NCI-H1694 treated with DMSO at 0.1 percent for 48 hours (cell line): ENCODE data around the gene MAGEB3.
"Not testable (repeated sequence)": the region's sequence is repeated elsewhere in the genome, so short reads cannot be mapped to it uniquely, and the experiment has no call there.

Source experiments
- DNase-seq: peaks from one replicate; lab custom pipeline; 2025; lab: John Stamatoyannopoulos, UW

The MAGEB3 gene

GRCh38 chrX:30230395-30230794 lies at the start of gene MAGEB3:
Gene MAGEB3 (plus strand): TSS chrX:30230657. CDS start chrX:30235925, 5,268 bp downstream.
- no peak for DNase-seq

- no peak for DNase-seq
These were observed 49.1 kb upstream of the MAGEB3 start for GRCh38 chrX:30181353-30181752.

- DNase-seq, result no peak
These were observed 46.9 kb upstream of the MAGEB3 start for GRCh38 chrX:30183554-30183953.

GRCh38 chrX:30190426-30190825 lies 40.0 kb upstream of the MAGEB3 start:
- DNase-seq, result no peak

GRCh38 chrX:30193910-30194309 lies 36.5 kb upstream of the MAGEB3 start:
- DNase-seq, result not testable (repeated sequence)

- no peak for DNase-seq
These were observed 34.1 kb upstream of the MAGEB3 start for GRCh38 chrX:30196322-30196721.

- DNase-seq, result no peak
These were observed 18.3 kb upstream of the MAGEB3 start for GRCh38 chrX:30212172-30212571.

- no peak for DNase-seq
These were observed 15.1 kb upstream of the MAGEB3 start, which contains the start of gene MAGEB2 for GRCh38 chrX:30215357-30215843. Gene MAGEB2 (plus strand): TSS chrX:30215563. CDS start chrX:30218581, 3,018 bp downstream.

- DNase-seq, result no peak
These were observed 13.0 kb upstream of the MAGEB3 start for GRCh38 chrX:30217465-30217864.

GRCh38 chrX:30219372-30219771 lies 11.1 kb upstream of the MAGEB3 start:
- no peak for DNase-seq

- no peak for DNase-seq
These were observed 9.8 kb upstream of the MAGEB3 start for GRCh38 chrX:30220661-30221060.

- no peak for DNase-seq
These were observed 5.9 kb upstream of the MAGEB3 start for GRCh38 chrX:30224536-30224935.

GRCh38 chrX:30228526-30228925 lies 1.9 kb upstream of the MAGEB3 start:
- no peak for DNase-seq

- no peak for DNase-seq
These were observed 11.4 kb downstream of the MAGEB3 start, which contains the start of gene MAGEB4 for GRCh38 chrX:30241724-30242415. Gene MAGEB4 (plus strand): TSS chrX:30242000. CDS start chrX:30242136, 136 bp downstream.

GRCh38 chrX:30246769-30247489 lies 16.5 kb downstream of the MAGEB3 start, which contains the start of gene MAGEB1:
Gene MAGEB1 (plus strand): TSS chrX:30247146. CDS start chrX:30250494, 3,348 bp downstream.
- no peak for DNase-seq

- DNase-seq, result no peak
These were observed 18.4 kb downstream of the MAGEB3 start for GRCh38 chrX:30248854-30249253.

GRCh38 chrX:30253257-30253656 lies 22.8 kb downstream of the MAGEB3 start:
- no peak for DNase-seq

- no peak for DNase-seq
These were observed 29.5 kb downstream of the MAGEB3 start for GRCh38 chrX:30259927-30260326.

GRCh38 chrX:30261012-30261411 lies 30.6 kb downstream of the MAGEB3 start:
- no peak for DNase-seq

- no peak for DNase-seq
These were observed 32.3 kb downstream of the MAGEB3 start for GRCh38 chrX:30262763-30263162.

GRCh38 chrX:30270639-30271038 lies 40.2 kb downstream of the MAGEB3 start:
- DNase-seq, result no peak

- no peak for DNase-seq
These were observed 45.0 kb downstream of the MAGEB3 start for GRCh38 chrX:30275498-30275897.

GRCh38 chrX:30278365-30278764 lies 47.9 kb downstream of the MAGEB3 start:
- DNase-seq, result no peak
